SJSA1 (cell line): ENCODE data around the gene IRF5. TPM values are rescaled to one million over a fixed set of nuclear protein-coding genes. Genes with fewer than 3 reads are reported as not detected.
A peak's percentile ranks its signal among the peaks of the same experiment; 100 is the strongest.

Experiments
- DNase-seq, 2 experiments: peaks; one replicate each; pipeline ENCODE4 v3.0.0-alpha.2; 2015 to 2020; ENCODE audit warnings: low spot score in 2 of 2, low read depth in 1 of 2
- H3K27ac ChIP-seq: fragments of 250-450 bp; sonication (Bioruptor Pico); 2 replicates; pipeline ENCODE4 v1.5.1; 2020; ENCODE audit warnings: mild to moderate bottlenecking, moderate library complexity
- H3K27me3 ChIP-seq: fragments of 250-450 bp; sonication (Bioruptor Pico); replicated peaks from 2 replicates; pipeline ENCODE4 v1.5.1; 2020; ENCODE audit warnings: mild to moderate bottlenecking, moderate library complexity
- H3K36me3 ChIP-seq: fragments of 250-450 bp; sonication (Bioruptor Pico); 2 replicates; pipeline ENCODE4 v1.5.1; 2020; ENCODE audit warnings: mild to moderate bottlenecking
- H3K4me1 ChIP-seq: fragments of 250-450 bp; sonication (Bioruptor Pico); replicated peaks from 2 replicates; pipeline ENCODE4 v1.6.1; 2021; ENCODE audit warnings: mild to moderate bottlenecking
- H3K4me3 ChIP-seq: fragments of 250-450 bp; sonication (Bioruptor Pico); 2 replicates; pipeline ENCODE4 v1.5.1; 2020; ENCODE audit warnings: mild to moderate bottlenecking
- H3K9me3 ChIP-seq: fragments of 250-450 bp; sonication (Bioruptor Pico); replicated peaks from 2 replicates; pipeline ENCODE4 v1.5.1; 2020; ENCODE audit warnings: mild to moderate bottlenecking
- total RNA-seq: library from RNA; depleted of rRNA; stranded (reverse); fragments of >200 nt; shearing (Covaris generic); gene quantifications from 2 replicates; pipeline ENCODE4 v1.2.3, GENCODE V29; 2014

The IRF5 gene
- total RNA-seq, 1 experiment from 2014 or later, result 0.08 TPM

DNA sequence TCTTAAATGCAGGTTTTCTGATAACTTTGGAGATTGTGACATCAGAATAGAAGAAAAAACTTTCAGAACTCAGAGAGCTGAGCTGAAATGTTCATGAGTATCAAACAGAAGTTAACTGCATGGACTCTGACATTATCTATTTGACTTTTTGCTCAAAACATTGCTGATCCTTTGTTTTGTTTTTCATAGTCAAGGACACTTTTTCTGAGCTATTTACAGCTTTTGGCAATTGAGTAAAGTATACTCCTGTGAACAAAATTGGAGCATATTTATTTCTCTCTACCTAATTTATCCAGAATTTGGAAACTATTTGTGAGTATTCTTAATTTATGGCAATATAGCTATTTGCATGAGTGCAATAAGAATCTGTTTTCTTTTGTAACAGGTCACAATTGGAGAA, 38.3 kb upstream of the IRF5 start:
- Histone ChIP-seq H3K27me3 (0 out of 2 replicates have a peak, but pooled peaks cover 2% of the 10 kb centered on the region), H3K4me1 (no peaks in the 10 kb centered on the region), H3K27ac (no peak overlapping the region), H3K4me3 (no peak overlapping the region), H3K36me3 (no peaks in the 10 kb centered on the region), H3K9me3 (no peaks in the 10 kb centered on the region)
- no peak for DNase-seq

GRCh38 chr7:128900237-128900636, 37.5 kb upstream of the IRF5 start:
- no peaks in the 10 kb centered on the region for H3K36me3 ChIP-seq
- no peak overlapping the region for H3K27ac ChIP-seq
- H3K9me3 ChIP-seq, result no peaks in the 10 kb centered on the region
- DNase-seq, result no peak
- no peak overlapping the region for H3K4me3 ChIP-seq
- H3K27me3 ChIP-seq, result 0 out of 2 replicates have a peak, but pooled peaks cover 5% of the 10 kb centered on the region
- H3K4me1 ChIP-seq, result no peaks in the 10 kb centered on the region

- Histone ChIP-seq H3K4me3 (no peak overlapping the region), H3K36me3 (no peaks in the 10 kb centered on the region), H3K27me3 (0 out of 2 replicates have a peak, but pooled peaks cover 5% of the 10 kb centered on the region), H3K4me1 (no peaks in the 10 kb centered on the region), H3K9me3 (no peaks in the 10 kb centered on the region), H3K27ac (no peak overlapping the region)
- DNase-seq, result no peak
Measured at GRCh38 chr7:128902761-128903585, 34.8 kb upstream of the IRF5 start.

GRCh38 chr7:128903621-128904361, 33.9 kb upstream of the IRF5 start:
- H3K4me1 ChIP-seq, result no peaks in the 10 kb centered on the region
- no peak overlapping the region for H3K4me3 ChIP-seq
- DNase-seq, result no peak
- H3K9me3 ChIP-seq, result no peaks in the 10 kb centered on the region
- 0 out of 2 replicates have a peak, but pooled peaks cover 8% of the 10 kb centered on the region for H3K27me3 ChIP-seq
- no peaks in the 10 kb centered on the region for H3K36me3 ChIP-seq
- H3K27ac ChIP-seq, result no peak overlapping the region

DNA sequence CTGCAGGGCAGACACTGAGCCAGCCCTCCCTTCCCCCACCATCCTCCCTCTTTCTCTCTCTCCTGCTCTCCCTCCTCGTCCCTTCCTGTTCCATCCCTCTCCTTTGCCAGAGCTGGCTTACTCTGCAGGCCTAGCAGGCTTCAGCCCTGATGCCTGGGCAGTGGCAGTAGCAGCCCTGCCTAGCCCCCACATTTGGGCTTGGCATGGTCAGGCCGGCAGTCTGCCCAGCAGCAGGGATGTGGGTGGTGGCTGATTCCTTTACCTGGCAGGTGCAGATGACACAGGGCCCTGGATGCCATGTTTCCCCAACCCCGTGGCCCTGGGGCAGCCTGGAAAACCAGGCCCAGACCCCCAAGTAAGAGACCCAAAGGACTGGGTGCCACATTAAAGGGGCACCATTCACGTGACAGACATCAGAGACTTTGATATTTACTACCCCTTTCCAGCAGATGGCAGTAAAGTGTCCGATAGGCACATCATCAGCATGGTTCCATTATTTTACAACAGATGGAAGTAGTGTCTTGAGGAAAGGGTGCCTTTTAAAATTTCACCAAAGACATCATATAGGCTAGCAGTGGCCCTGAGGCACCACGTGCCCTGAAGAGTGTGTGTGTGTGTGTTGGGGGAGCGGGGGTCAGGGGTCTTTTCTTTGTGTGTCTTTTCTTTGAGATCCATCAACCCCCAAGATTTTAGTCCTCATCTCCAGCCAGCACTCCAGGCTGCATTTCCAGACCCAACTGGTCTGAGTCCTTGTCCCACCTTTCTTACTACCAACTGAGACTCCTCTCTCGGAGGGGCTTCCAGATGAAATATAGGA, 33.1 kb upstream of the IRF5 start:
- DNase-seq, result peak in 1 of 2 experiments; percentile 21
- H3K27me3 ChIP-seq, result peaks cover 16% of the 10 kb centered on the region; the same call in 1 of the 2 replicates
- no peaks in the 10 kb centered on the region for H3K36me3 ChIP-seq
- H3K4me3 ChIP-seq, result no peak overlapping the region
- H3K4me1 ChIP-seq, result peaks cover 4% of the 10 kb centered on the region
- H3K9me3 ChIP-seq, result no peaks in the 10 kb centered on the region
- no peak overlapping the region for H3K27ac ChIP-seq

- Histone ChIP-seq H3K9me3 (no peaks in the 10 kb centered on the region), H3K36me3 (no peaks in the 10 kb centered on the region), H3K27me3 (peaks cover 21% of the 10 kb centered on the region; the same call in 1 of the 2 replicates), H3K27ac (no peak overlapping the region), H3K4me3 (no peak overlapping the region), H3K4me1 (peaks cover 11% of the 10 kb centered on the region)
- DNase-seq, result no peak
Measured at GRCh38 chr7:128906001-128906765, 31.5 kb upstream of the IRF5 start.

- no peak overlapping the region for H3K27ac ChIP-seq
- no peaks in the 10 kb centered on the region for H3K9me3 ChIP-seq
- DNase-seq, result no peak
- H3K36me3 ChIP-seq, result no peaks in the 10 kb centered on the region
- H3K4me1 ChIP-seq, result peaks cover 11% of the 10 kb centered on the region
- H3K4me3 ChIP-seq, result no peak overlapping the region
- peaks cover 21% of the 10 kb centered on the region; the same call in 1 of the 2 replicates for H3K27me3 ChIP-seq
Measured at GRCh38 chr7:128906766-128907559, 30.8 kb upstream of the IRF5 start.

DNA sequence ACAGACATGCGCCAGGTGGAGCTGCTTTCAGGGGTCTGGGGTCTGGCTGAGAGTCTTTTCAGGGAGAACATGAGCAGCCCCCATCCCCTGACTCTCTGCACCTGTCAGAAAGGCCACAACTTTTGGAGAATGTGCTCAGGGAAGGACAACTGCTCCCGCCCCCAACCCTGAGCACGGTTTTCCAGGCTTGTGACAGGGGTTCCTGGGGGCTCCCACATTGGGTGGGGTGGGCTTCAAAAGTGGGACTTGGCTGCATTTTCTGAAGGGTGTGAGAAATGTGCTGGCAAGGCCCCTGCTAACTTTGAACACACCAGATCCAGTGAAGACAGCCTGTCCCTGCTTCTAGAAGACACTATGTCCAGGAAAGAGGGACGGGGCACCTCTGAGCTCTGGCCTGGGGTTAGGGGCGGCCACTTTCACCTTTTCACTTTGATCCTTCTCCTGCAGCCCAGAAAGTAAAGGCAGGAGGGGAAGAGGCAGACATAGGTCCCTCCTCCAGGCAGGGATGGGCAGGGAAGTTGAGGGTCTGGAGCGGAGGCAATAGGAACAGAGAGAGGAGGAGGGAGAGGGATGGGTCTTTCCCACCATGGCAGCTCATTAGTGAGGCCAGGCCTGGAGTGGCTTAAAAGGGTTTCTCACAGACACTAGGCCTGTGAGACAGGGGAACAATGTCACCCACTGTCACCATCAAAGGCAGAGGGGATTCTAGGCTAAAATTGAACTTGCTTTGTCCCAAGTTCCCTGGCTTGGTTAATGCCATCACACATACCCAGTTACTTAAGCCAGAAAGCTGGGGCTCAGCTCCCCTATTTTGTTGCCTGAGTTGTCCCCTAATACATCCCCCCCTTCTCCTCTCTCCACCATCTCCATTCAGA, 28.7 kb upstream of the IRF5 start:
- peaks cover 21% of the 10 kb centered on the region; the same call in 1 of the 2 replicates for H3K27me3 ChIP-seq
- no peaks in the 10 kb centered on the region for H3K9me3 ChIP-seq
- no peak for DNase-seq
- H3K36me3 ChIP-seq, result no peaks in the 10 kb centered on the region
- peaks cover 11% of the 10 kb centered on the region for H3K4me1 ChIP-seq
- H3K4me3 ChIP-seq, result no peak overlapping the region
- no peak overlapping the region for H3K27ac ChIP-seq

GRCh38 chr7:128909625-128910568, 27.8 kb upstream of the IRF5 start:
- H3K27ac ChIP-seq, result no peak overlapping the region
- H3K9me3 ChIP-seq, result no peaks in the 10 kb centered on the region
- H3K4me3 ChIP-seq, result peak overlapping the region; percentile 26
- peaks cover 11% of the 10 kb centered on the region for H3K4me1 ChIP-seq
- peaks cover 27% of the 10 kb centered on the region; the same call in 1 of the 2 replicates for H3K27me3 ChIP-seq
- DNase-seq, result peak in 1 of 2 experiments; percentile 34
- H3K36me3 ChIP-seq, result no peaks in the 10 kb centered on the region

DNA sequence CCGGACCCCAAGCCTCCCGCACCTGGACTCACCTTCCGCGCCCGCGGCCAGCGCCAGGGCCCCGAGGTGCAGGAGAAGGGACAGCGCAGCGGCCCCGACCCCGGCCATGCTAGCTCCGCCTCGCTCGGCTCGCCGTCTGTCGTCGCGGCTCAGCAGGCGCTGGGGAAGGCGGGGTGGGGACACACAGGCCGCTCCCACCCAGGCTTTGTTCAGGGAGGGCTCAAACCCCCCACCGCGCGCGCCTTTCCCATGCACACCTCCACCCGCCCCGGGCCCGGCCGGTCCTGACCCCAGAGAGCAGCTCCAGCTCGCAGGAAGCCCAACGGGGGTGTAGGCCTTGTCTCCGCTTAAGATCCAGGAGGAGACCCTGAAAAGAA, 27.2 kb upstream of the IRF5 start, which contains the start of gene KCP:
KCP (minus strand) TSS at position 141 of the 377 bp plus-strand sequence; CDS start at position 108, 33 bp downstream.
- no peaks in the 10 kb centered on the region for H3K9me3 ChIP-seq
- DNase-seq, result no peak
- H3K36me3 ChIP-seq, result no peaks in the 10 kb centered on the region
- H3K27me3 ChIP-seq, result peaks cover 26% of the 10 kb centered on the region; the same call in 1 of the 2 replicates
- no peak within 1 kb of the TSS for H3K27ac ChIP-seq
- peaks cover 11% of the 10 kb centered on the region for H3K4me1 ChIP-seq
- H3K4me3 ChIP-seq, result peak within 1 kb of the TSS; percentile 26
